Gastrocnemius medialis (tissue), 4 donors: ENCODE results near the gene ACSBG1.

Experiments used
- CTCF ChIP-seq, 5 experiments: fragments of 450-650 bp in 3 of 5; fragments of 200-600 bp in 2 of 5; sonication (generic) in 2 of 5; IDR thresholded peaks in 4 of 5; conservative IDR thresholded peaks in 1 of 5; 1 replicate in 4 of 5; 2 replicates in 1 of 5; pipeline ENCODE4 v1.5.1; 2016 to 2019; ENCODE audit warnings: antibody characterized with exemption in 5 of 5, mild to moderate bottlenecking in 3 of 5, moderate library complexity in 3 of 5
- POLR2A ChIP-seq, 2 donors: fragments of 450-650 bp; IDR thresholded peaks; one replicate each; pipeline ENCODE4 v1.6.1; 2017; ENCODE audit warnings: antibody characterized with exemption in 2 of 2, mild to moderate bottlenecking in 2 of 2, moderate library complexity in 2 of 2

GRCh38 chr15:78237146-78237545 lies 2.8 kb upstream of the ACSBG1 start:
- TF ChIP-seq CTCF (IDR thresholded peaks at IDR 0.05 in 4 of 5, conservative IDR thresholded peaks at IDR 0.05 in 1 of 5) (no peak), POLR2A (IDR thresholded peaks at IDR 0.05) (no peak)
